K562 (cell line): ENCODE measurements around the gene ZP3. TPM values are rescaled to one million over a fixed set of nuclear protein-coding genes. Genes with fewer than 3 reads are reported as not detected.
A peak's percentile ranks its signal among the peaks of the same experiment; 100 is the strongest.

Experiments used
- AFF1 ChIP-seq, 2 experiments: fragments of 450-650 bp; IDR thresholded peaks; 2 replicates each; pipeline ENCODE4 v1.6.1; 2018; ENCODE audit warnings: mild to moderate bottlenecking in 2 of 2, low read depth in 1 of 2; ENCODE audit not compliant: partially characterized antibody in 2 of 2
- CEBPG ChIP-seq, 3 experiments: fragments of 200-800 bp in 1 of 3; sonication (Bioruptor generic) in 1 of 3; sonication (generic) in 1 of 3; formaldehyde crosslinking in 1 of 3; IDR thresholded peaks in 2 of 3; conservative IDR thresholded peaks in 1 of 3; 2 replicates each; pipeline versions ENCODE4 v1.6.1 to v1.8.0; 2016 to 2022; ENCODE audit warnings: missing compliant biosample characterization in 2 of 3, missing genetic modification characterization in 2 of 3, mild to moderate bottlenecking in 1 of 3, missing genetic modification reagents in 1 of 3
- CSDE1 ChIP-seq, 2 experiments: fragments of 450-650 bp; IDR thresholded peaks; 2 replicates each; pipeline ENCODE4 v1.6.1; 2016; ENCODE audit warnings: mild to moderate bottlenecking in 1 of 2
- FOXO4 ChIP-seq: fragments of 450-650 bp; formaldehyde crosslinking; IDR thresholded peaks from 2 replicates; pipeline ENCODE4 v1.4.0; 2020; ENCODE audit warnings: mild to moderate bottlenecking, moderate library complexity
- GTF2F1 ChIP-seq: IDR thresholded peaks from 2 replicates; pipeline ENCODE4 v1.6.1; 2011; ENCODE audit warnings: low read depth, low read length, improper control_type of control experiment
- HINFP ChIP-seq: fragments of 450-650 bp; conservative IDR thresholded peaks from 2 replicates; pipeline ENCODE4 v1.6.1; 2016; ENCODE audit warnings: missing genetic modification characterization, low read depth, mild to moderate bottlenecking, control low read depth, missing compliant biosample characterization
- HNRNPUL1 ChIP-seq: fragments of 200-400 bp; formaldehyde crosslinking; IDR thresholded peaks from 2 replicates; pipeline ENCODE4 v1.6.1; 2017; ENCODE audit warnings: low read length
- OTX1 ChIP-seq: fragments of 450-650 bp; formaldehyde crosslinking; IDR thresholded peaks from 2 replicates; pipeline ENCODE4 v1.4.0; 2022; ENCODE audit warnings: mild to moderate bottlenecking
- REST ChIP-seq, 2 experiments: fragments of 450-650 bp; formaldehyde crosslinking in 1 of 2; IDR thresholded peaks; 2 replicates each; pipeline versions ENCODE4 v1.4.0 to v1.6.1; 2014 to 2020; ENCODE audit warnings: mild to moderate bottlenecking in 2 of 2, borderline replicate concordance in 1 of 2, low read depth in 1 of 2
- RFX5 ChIP-seq: IDR thresholded peaks from 2 replicates; pipeline ENCODE4 v1.6.1; 2011; ENCODE audit warnings: low read depth, mild to moderate bottlenecking, improper control_type of control experiment, low read length
- ZNF282 ChIP-seq: sonication (generic); formaldehyde crosslinking; IDR thresholded peaks from 2 replicates; pipeline ENCODE4 v1.8.1; 2023; ENCODE audit warnings: missing genetic modification reagents
- polyA plus RNA-seq, 8 experiments: library from polyadenylated mRNA; depleted of rRNA in 4 of 8; stranded (reverse) in 5 of 8; unstranded in 3 of 8; fragments of >200 nt; fragmentation: Nextera tagmentation in 2 of 8; fragmentation: Illumina TruSeq in 1 of 8; extraction: Ambion mirVana in 2 of 8; extraction: Trizol in 1 of 8; gene quantifications; 2 replicates each; pipeline versions ENCODE4 v1.2.1 to v1.2.3, GENCODE V29; 2011 to 2014; ENCODE audit warnings: inconsistent platforms in 1 of 8, missing spikeins in 1 of 8
- total RNA-seq, 7 experiments: library from RNA; depleted of rRNA in 6 of 7; stranded (reverse); fragments of >200 nt in 6 of 7; fragmentation: Illumina TruSeq in 2 of 7; extraction: Trizol in 2 of 7; gene quantifications; 2 replicates each; pipeline versions ENCODE4 v1.2.1 to v1.2.3, GENCODE V29; 2011 to 2021; ENCODE audit warnings: low replicate concordance in 1 of 7

ZP3 gene
- total and polyA plus RNA-seq, 9 of the 15 experiments (the other 6 are each of a cell fraction or from before 2014, with no cell fraction given) = 1.4 to 3.8 (median 2.4) TPM

GRCh38 chr7:76392531-76393115 is 32.1 kb upstream of the ZP3 start (continued):
- TF ChIP-seq REST (IDR thresholded peaks at IDR 0.05; ENCODE audit: borderline replicate concordance) (no peak), REST (CRISPR knock-in tag; IDR thresholded peaks at IDR 0.05; ENCODE audit: low read depth) (no peak), OTX1 (CRISPR knock-in tag) (peak; percentile 43; the same call in 1 of the 2 replicates), ZNF282 (CRISPR knock-in tag) (no peak), CEBPG (CRISPR knock-in tag; IDR thresholded peaks at IDR 0.05) (no peak), CEBPG (tag; conservative IDR thresholded peaks at IDR 0.05 in 1 of 2, IDR thresholded peaks at IDR 0.05 in 1 of 2) (peak in 1 of 2 experiments; percentile 74; a peak in 2 of 4 replicates), AFF1 (IDR thresholded peaks at IDR 0.05; ENCODE audit: low read depth in 1 of 2, partially characterized antibody in 2 of 2) (peak in 1 of 2 experiments; percentile 48), HNRNPUL1 (no peak), FOXO4 (CRISPR knock-in tag) (no peak), CSDE1 (IDR thresholded peaks at IDR 0.05) (no peak), HINFP (tag) (0 out of 2 replicates have a peak, but pooled peaks have one; percentile 3), GTF2F1 (no peak), RFX5 (no peak)
